ENCODE data around the gene PTGES.
"Not testable (repeated sequence)": the region's sequence is repeated elsewhere in the genome, so short reads cannot be mapped to it uniquely, and the experiment has no call there.

PTGES gene

GRCh38 chr9:129769669-129770068 lies 16.8 kb upstream of the PTGES start:
- DNase-seq, result no peak

- no peak for DNase-seq
These were observed 15.6 kb upstream of the PTGES start for GRCh38 chr9:129768486-129768885.

GRCh38 chr9:129765764-129766317 lies 13.0 kb upstream of the PTGES start:
- DNase-seq, result no peak

DNA sequence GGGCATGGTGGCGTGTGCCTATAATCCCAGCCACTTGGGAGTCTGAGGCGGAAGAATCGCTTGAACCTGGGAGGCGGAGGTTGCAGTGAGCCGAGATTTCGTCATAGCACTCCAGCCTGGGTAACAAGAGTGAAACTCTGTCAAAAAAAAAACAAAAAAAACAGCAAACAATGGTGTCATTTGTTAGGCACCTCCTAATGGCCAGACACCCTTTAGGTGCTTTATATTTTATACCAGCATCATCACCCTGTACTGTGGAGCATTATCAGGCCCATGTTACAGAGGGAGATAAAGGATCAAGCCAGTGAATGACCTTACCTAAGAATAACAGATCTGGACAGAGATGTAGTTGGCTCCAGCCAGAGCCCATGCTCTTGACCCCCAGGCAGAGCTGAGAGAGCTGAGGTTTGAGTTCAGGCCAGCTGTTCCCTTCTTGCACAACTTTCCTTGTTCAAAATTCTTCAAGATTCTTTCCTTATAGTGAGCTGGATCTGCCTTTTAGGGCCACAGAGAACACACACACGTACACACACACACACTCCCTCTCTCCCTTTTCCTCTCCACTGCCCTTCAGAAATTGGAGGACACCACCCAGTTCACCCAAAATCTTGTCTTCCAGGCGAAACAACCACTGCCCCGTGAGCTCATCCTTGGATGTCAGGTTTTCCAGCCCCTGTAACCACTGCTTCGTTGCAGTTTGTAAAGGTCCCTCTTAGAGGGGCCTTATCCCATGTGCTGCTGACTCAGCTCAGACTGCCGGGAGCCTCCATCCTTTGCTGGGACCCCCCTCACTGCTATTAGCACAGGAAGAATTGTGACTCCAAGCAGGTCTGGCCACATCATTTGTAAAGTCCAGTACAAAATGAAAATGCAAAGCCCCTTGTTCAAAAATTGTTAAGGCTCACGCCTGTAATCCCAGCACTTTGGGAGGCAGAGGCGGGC lies 10.4 kb upstream of the PTGES start:
- no peak for DNase-seq

DNA sequence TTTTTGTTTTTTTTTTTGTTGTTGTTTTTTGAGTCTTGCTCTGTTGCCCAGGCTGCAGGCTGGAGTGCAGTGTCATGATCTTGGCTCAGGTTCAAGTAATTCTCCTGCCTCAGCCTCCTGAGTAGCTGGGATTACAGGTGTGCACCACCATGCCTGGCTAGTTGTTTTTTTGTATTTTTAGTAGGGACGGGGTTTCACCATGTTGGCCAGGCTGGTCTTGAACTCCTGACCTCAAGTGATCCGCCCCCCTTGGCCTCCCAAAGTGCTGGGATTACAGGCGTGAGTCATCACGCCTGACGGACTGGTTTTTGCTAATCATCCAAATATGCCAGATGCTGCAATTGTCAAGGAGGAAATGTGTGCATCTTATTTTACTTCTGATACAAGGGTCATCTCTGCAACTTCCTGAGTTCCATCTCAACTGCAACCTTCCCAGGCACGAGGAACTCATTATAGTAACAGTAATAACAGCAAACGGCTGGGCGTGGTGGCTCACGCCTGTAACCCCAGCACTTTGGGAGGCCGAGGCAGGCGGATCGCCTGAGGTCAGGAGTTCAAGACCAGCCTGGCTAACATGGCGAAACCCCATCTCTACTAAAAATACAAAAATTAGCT lies 9.6 kb upstream of the PTGES start:
- DNase-seq, result peak; percentile 8

DNA sequence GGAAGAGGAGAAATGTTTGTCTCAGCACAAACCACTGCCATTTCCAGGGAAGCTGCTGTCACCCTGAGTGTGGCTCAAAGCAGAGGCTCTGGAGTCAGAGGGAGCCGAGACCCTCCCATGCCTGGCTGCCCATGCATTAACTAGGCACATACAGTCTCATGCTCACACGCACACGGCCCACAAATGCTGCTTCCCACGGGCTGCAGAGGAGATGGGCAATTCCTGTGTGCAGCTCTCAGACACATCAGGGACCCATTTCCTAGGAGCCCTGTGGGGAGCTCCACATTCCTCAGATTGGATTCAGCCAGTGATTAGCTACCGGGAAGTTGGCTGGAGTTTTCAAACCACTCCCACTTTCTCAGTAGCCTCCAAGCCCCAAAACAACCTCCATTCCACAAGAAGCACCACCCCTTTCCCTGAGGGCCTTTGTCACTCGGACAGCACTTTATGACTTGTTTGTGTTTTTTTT lies 9.1 kb upstream of the PTGES start:
- no peak for DNase-seq

DNA sequence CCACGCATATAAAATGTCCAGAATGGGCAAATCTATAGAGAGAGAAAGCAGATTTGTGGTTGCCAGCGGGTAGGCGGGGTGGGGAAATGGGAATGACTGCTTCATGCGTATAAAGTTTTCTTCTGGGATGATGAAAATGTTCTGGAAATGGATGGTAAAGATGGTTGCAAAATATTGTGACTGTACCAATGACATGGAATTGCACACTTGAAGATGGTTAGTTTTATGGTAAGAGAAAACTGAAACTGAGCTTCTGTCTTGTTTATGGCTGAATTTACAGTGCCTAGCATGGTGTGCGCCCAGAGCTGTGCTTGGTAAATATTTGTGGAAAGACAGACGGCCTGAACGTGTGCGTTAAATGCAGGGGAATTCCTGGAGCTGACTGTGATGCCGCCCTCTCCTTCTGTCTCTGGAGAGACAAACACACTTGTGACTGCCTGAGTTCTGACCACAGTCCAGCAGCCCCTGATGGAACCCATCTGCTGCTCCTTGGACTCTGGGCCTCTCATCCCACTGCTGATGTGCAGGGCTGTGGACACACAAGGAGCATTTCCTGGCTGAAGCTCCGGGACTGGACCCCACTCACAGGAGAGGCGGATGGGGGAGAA lies 8.6 kb upstream of the PTGES start:
- no peak for DNase-seq

DNA sequence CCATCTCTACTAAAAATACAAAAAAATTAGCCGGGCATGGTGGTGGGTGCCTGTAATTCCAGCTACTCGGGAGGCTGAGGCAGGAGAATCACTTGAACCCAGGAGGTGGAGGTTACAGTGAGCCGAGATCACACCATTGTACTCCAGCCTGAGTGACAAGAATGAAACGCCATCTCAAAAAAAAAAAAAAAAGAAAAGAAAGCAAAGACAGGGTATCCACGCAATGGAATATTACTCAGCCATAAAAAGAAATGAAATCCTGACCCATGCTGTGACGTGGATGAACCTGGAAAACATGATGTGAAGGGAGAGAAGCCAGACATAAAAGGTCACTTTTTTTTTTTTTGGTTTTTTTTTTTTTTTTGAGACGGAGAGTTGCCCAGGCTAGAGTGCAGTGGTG lies 7.9 kb upstream of the PTGES start:
- not testable (repeated sequence) for DNase-seq

DNA sequence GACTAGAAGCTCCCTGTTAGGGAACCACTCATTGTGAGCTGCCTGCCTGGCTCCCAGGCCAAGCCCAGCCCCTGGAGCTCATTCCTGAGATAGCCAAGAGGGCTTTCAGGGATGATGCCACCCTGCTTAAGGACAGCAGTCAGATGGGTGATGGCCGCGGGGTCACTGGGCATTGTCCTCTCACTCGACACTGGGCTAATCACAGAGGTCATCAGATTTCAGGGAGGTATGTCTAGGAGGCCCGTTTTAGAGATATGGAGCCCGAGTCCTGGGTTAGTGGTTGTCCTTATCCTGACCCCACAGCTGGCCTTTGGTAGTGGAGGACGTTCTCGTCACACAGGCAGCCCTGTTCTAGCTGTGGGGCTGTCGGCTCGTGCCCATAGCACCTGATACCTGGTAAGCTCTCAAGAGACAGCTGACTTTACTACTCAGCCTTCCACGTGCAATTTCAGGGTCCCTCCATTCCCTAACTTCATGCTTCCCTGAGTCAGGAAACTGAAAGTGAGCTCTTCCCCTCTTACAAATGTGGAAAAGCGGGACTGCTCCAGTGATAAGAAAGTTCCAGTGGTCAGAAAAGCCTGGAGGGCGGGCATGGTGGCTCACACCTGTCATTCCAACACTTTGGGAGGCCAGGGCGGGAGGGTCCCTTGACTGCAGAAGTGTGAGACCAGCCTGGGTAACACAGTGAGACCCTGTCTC lies 7.1 kb upstream of the PTGES start:
- DNase-seq, result no peak

- no peak for DNase-seq
These were observed 6.5 kb upstream of the PTGES start for GRCh38 chr9:129759319-129759718.

- no peak for DNase-seq
These were observed 4.2 kb upstream of the PTGES start for GRCh38 chr9:129757045-129757444.

- DNase-seq, result no peak
These were observed 3.3 kb upstream of the PTGES start for GRCh38 chr9:129756191-129756590.

- no peak for DNase-seq
These were observed 2.3 kb upstream of the PTGES start for GRCh38 chr9:129755151-129755550.

DNA sequence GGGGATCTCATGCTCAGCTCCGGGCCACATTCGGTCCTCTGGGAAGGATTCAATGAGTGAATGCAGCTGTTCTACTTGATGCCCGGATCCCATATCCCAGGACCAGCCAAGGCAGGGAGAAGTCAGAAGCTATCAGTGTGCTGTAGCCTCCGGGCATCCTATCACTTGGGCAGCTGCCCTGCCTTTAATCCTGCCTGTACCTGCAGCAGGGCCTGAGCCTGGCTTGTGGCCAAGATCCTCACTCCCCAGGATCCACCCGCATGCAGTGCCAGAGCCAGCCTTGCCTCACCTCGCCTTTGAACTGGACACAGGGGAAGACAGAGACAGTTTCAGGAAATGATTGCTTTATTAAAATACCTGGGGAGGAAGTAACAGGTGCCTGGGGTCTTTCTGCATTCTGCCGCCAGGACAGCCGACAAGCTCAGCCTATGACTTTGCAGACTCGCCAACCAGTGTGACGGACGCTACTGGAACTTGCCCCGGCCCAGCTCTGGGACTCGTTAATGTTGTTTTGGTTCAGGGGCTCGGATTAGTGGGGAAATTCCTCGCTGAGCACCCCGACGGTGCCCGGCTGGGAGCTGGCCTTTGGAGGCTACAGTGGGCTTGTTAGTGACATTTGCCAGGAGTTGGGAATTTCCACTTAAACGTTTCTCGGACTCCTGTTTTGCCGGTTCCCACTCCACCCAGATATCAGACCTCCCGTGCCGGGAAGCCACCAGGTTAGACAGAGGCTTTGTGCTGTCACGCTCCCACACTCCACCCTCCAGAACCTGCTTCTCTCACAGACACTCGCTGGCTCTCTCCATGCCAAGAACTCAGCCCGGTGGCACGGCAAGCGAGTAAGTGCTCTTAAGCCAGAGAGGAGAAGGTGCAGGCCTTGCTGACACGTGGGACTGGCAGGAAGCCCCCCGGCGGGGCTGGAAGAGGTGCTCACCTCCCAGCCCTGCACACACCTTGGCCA lies 721 bp downstream of the PTGES start:
- DNase-seq, result no peak

GRCh38 chr9:129750013-129750638 lies 2.7 kb downstream of the PTGES start:
- DNase-seq, result no peak

- DNase-seq, result no peak
These were observed 3.3 kb downstream of the PTGES start for GRCh38 chr9:129749575-129749974.

- DNase-seq, result not testable (repeated sequence)
These were observed 3.8 kb downstream of the PTGES start for GRCh38 chr9:129749052-129749451.

DNA sequence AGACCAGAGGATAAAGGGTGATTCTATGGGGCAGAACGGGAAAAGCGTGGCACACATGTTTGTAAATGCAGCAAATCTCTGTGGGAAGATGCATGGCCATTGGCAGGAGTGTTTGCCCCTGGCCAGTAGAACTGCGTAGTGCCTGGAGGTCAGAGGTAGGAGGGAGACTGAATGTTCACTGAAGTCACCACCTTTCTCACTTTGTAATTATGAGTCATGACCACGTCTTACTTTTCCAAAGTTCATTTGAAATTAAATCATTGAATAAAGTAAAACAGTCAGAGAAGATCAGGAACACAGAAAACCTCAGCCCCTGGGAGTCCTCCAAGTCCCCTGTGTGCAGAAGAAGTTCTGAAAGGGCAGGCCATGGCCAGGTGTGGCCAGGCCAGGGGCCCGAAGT lies 4.6 kb downstream of the PTGES start:
- DNase-seq, result no peak

- no peak for DNase-seq
These were observed 6.6 kb downstream of the PTGES start for GRCh38 chr9:129746092-129746777.

- DNase-seq, result no peak
These were observed 7.6 kb downstream of the PTGES start for GRCh38 chr9:129745200-129745599.

Measured in CD4-positive, alpha-beta T cell treated with Interleukin-10 for 1 hour (primary cell).